Femur (tissue), 1 donor: ENCODE measurements around the gene DONSON.

Experiments
- DNase-seq: peaks from one replicate; pipeline ENCODE4 v3.0.0-alpha.2; 2017

Gene DONSON

DNA sequence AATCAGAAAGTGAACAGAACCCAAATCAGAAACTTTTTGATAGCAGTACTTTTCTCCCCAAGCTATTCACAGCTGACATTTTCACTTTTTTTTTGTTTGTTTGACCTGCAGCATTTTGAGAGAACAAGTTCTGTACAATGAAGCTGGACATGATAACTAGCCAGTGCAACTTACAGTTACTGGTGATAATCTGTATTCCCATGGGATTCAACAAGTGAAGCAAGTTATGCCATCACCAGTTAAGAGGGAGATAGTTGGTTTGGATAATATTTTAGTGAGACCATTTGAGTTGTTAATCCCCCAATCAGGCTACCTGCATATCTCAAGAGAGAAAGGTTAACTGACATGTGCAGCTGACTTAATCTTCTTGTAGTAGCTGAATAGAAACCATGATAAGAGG, 27.5 kb downstream of the DONSON start:
- no peak for DNase-seq

- no peak for DNase-seq
Measured at GRCh38 chr21:33559813-33560212, 28.7 kb downstream of the DONSON start.

GRCh38 chr21:33558777-33559421, 29.6 kb downstream of the DONSON start:
- DNase-seq = no peak

- DNase-seq = no peak
Measured at GRCh38 chr21:33557447-33557846, 31.0 kb downstream of the DONSON start.

DNA sequence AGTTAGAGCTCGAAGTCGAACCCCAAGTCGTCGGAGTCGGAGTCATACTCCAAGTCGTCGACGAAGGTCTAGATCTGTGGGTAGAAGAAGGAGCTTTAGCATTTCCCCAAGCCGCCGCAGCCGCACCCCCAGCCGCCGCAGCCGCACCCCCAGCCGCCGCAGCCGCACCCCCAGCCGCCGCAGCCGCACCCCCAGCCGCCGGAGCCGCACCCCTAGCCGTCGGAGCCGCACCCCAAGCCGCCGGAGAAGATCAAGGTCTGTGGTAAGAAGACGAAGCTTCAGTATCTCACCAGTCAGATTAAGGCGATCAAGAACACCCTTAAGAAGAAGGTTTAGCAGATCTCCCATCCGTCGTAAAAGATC, 33.5 kb downstream of the DONSON start:
- no peak for DNase-seq

DNA sequence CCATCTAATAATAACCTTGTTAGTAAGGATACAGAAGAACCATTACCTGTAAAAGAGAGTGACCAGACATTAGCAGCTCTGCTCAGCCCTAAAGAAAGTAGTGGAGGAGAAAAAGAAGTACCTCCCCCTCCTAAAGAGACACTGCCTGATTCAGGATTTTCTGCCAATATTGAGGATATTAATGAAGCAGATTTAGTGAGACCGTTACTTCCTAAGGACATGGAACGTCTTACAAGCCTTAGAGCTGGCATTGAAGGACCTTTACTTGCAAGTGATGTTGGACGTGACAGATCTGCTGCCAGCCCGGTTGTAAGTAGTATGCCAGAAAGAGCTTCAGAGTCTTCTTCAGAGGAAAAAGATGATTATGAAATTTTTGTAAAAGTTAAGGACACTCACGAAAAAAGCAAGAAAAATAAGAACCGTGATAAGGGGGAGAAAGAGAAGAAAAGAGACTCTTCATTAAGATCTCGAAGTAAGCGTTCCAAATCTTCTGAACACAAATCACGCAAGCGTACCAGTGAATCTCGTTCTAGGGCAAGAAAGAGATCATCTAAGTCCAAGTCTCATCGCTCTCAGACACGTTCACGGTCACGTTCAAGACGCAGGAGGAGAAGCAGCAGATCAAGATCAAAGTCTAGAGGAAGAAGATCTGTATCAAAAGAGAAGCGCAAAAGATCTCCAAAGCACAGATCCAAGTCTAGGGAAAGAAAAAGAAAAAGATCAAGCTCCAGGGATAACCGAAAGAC, 34.1 kb downstream of the DONSON start:
- no peak for DNase-seq

DNA sequence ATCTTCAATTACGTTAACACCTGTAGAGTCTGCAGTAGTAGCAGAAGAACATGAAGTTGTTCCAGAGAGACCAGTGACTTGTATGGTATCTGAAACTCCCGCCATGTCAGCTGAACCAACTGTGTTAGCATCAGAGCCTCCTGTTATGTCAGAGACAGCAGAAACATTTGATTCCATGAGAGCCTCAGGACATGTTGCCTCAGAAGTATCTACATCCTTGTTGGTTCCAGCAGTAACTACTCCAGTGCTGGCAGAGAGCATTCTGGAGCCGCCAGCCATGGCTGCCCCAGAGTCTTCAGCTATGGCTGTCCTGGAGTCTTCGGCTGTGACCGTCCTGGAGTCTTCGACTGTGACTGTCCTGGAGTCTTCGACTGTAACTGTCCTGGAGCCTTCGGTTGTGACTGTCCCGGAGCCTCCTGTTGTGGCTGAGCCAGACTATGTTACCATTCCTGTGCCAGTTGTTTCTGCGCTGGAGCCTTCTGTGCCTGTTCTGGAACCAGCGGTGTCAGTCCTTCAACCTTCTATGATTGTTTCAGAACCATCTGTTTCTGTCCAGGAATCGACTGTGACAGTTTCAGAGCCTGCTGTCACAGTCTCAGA, 35.4 kb downstream of the DONSON start:
- DNase-seq = no peak

- DNase-seq = no peak
Measured at GRCh38 chr21:33552093-33552998, 36.1 kb downstream of the DONSON start.

GRCh38 chr21:33551664-33552063, 36.8 kb downstream of the DONSON start:
- DNase-seq = no peak

DNA sequence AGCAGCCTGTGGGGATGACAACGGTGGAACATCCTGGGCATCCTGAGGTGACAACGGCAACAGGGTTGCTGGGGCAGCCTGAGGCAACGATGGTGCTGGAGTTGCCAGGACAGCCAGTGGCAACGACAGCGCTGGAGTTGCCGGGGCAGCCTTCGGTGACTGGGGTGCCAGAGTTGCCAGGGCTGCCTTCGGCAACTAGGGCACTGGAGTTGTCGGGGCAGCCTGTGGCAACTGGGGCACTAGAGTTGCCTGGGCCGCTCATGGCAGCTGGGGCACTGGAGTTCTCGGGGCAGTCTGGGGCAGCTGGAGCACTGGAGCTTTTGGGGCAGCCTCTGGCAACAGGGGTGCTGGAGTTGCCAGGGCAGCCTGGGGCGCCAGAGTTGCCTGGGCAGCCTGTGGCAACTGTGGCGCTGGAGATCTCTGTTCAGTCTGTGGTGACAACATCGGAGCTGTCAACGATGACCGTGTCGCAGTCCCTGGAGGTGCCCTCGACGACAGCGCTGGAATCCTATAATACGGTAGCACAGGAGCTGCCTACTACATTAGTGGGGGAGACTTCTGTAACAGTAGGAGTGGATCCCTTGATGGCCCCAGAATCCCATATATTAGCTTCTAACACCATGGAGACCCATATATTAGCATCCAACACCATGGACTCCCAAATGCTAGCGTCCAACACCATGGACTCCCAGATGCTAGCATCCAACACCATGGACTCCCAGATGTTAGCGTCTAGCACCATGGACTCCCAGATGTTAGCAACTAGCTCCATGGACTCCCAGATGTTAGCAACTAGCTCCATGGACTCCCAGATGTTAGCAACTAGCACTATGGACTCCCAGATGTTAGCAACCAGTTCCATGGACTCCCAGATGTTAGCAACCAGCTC, 37.5 kb downstream of the DONSON start:
- no peak for DNase-seq

- DNase-seq = no peak
Measured at GRCh38 chr21:33549848-33550771, 38.4 kb downstream of the DONSON start.

DNA sequence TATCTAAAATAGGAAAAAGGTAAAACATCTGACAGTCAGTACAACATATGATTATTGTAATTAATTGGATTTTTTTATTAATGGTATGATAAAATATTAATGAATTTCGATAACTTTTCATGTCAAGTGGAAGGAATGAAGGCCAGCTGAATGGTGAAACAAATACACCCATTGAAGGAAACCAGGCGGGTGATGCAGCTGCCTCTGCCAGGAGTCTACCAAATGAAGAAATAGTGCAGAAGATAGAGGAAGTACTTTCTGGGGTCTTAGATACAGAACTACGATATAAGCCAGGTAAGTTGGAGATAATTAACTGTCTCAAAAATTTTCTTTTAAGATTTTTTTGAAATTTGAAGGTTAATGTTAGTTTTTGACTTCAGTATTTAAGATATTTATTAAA, 42.4 kb downstream of the DONSON start:
- DNase-seq = no peak

GRCh38 chr21:33544451-33545195, 43.9 kb downstream of the DONSON start:
- DNase-seq = no peak

DNA sequence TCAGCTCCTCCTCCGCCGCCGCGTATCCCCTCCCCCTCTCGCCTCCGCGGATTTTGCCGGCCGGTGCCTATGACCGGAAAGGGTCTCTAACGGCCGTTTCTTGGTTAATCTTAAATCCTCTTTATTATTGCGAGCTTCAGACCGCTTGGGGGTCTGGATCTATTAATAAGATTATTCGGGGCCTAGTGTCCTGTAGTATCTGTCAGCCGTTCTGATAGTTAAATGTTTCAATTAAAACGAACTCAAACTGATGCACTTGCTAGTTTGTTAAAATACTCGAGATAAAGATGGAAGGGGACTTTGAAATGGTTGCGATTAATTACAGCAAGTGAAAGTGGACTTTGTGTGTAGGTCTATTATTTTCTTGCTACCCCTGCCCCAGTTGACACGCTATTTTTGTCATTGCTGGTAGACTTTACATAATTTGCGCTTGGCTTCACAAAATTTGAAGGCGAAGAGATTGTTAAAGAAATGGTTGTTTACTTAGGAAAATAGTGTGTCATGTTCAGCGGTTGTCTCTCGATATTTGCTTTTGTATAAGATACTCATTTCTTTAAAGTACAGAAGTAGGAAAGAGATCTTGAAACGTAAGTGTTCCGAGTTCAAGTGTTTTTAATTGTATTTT, 44.9 kb downstream of the DONSON start:
- DNase-seq = no peak

GRCh38 chr21:33542640-33543504, 45.6 kb downstream of the DONSON start, which contains the start of gene SON:
Gene SON, plus strand, starts transcription at chr21:33543038. Its CDS starts 55 bp downstream, at chr21:33543093.
- peak; percentile 100 for DNase-seq

GRCh38 chr21:33541756-33542639, 46.5 kb downstream of the DONSON start, which contains the start of gene GART:
Gene GART, minus strand, starts transcription at chr21:33542117. Its CDS starts 2,802 bp downstream, at chr21:33539315.
- DNase-seq = peak; percentile 91

GRCh38 chr21:33541105-33541711, 47.3 kb downstream of the DONSON start:
- DNase-seq = no peak
